ENCODE results near the gene SIK3. TPM values are rescaled to one million over a fixed set of nuclear protein-coding genes. Genes with fewer than 3 reads are reported as not detected.

Gene SIK3
- total RNA-seq, 1 donor from 2014 or later, result 32.9 TPM

DNA sequence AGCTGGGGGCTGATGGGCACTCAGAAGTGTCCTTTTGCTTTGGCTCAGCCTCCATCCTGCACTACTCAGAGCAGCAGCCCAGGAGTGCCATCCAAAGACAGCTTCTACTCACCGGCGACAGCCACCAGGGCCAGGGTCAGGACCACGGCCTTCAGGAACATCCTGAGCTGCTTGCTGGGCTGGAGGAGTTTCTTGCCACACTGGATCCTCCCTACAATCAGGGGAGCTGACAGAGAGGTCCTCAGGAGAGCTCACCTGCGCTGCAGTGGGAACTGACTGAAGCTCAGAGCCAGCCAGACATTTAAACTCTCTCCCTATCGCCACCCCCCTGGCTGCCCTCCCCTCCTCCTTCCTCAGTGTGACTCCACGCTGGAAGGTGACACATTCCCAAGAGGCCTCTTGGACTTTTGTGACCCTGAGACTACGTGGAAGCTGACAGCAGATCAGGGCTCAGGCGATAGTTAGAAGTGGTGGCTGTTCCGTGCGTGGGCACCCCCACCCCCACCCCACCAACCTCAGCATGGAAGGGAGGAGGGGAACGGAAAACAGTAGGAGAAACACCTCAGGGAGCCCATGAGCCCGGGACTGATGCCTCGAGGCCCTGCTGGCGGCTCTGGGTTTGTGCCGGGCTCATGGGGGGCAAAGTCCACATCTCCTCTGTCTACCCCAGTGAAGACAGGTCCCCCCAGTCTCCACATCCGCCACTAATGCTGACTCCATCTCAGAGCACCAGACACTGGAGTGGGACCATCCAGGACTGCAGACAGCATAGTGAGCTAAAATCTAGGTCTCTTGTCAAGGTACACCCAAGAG lies 275.0 kb downstream of the SIK3 start, which contains the start of gene APOA4:
TSS of gene APOA4 (minus strand) at position 274 of the 813 bp plus-strand sequence. CDS start at position 161, 113 bp downstream.
- Histone ChIP-seq H3K4me1 (no peaks in the 10 kb centered on the region), H3K4me3 (no peak within 1 kb of the TSS), H3K36me3 (no peaks in the 10 kb centered on the region), H3K27me3 (ENCODE audit: low read depth) (no peaks in the 10 kb centered on the region), H3K27ac (no peak within 1 kb of the TSS), H3K9me3 (no peaks in the 10 kb centered on the region)
- no peak for ATAC-seq
- DNase-seq, result no peak
- intact Hi-C loops (cut with DNase I), result no loop called here
- TF ChIP-seq, protein P1, sequence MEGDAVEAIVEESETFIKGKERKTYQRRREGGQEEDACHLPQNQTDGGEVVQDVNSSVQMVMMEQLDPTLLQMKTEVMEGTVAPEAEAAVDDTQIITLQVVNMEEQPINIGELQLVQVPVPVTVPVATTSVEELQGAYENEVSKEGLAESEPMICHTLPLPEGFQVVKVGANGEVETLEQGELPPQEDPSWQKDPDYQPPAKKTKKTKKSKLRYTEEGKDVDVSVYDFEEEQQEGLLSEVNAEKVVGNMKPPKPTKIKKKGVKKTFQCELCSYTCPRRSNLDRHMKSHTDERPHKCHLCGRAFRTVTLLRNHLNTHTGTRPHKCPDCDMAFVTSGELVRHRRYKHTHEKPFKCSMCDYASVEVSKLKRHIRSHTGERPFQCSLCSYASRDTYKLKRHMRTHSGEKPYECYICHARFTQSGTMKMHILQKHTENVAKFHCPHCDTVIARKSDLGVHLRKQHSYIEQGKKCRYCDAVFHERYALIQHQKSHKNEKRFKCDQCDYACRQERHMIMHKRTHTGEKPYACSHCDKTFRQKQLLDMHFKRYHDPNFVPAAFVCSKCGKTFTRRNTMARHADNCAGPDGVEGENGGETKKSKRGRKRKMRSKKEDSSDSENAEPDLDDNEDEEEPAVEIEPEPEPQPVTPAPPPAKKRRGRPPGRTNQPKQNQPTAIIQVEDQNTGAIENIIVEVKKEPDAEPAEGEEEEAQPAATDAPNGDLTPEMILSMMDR (IDR thresholded peaks at IDR 0.05), result no peak

DNA sequence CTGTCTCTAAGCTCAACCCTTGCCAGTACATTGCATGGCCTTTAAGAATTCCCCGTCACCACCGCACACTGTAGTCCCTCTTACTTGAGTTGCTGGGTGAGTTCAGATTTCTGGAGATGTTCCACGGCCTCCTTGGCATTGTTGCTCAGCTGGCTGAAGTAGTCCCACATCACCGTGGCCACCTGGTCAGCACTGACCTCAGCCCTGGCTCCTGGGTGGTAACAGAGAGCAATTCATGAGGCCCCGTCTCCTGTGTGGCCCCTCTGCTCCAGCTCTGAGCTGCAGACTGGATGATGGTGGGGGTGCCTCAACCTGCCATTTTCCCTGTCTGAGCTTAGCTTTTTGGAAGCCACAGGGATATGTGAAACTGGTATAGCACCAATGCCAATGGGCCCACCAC lies 275.7 kb downstream of the SIK3 start:
- Histone ChIP-seq H3K4me3 (no peak overlapping the region), H3K4me1 (no peaks in the 10 kb centered on the region), H3K27me3 (ENCODE audit: low read depth) (no peaks in the 10 kb centered on the region), H3K9me3 (no peaks in the 10 kb centered on the region), H3K27ac (no peak overlapping the region), H3K36me3 (no peaks in the 10 kb centered on the region)
- TF ChIP-seq, protein P1 (IDR thresholded peaks at IDR 0.05), result no peak
- intact Hi-C loops (cut with DNase I), result no loop called here
- DNase-seq (no peak), ATAC-seq (no peak)

DNA sequence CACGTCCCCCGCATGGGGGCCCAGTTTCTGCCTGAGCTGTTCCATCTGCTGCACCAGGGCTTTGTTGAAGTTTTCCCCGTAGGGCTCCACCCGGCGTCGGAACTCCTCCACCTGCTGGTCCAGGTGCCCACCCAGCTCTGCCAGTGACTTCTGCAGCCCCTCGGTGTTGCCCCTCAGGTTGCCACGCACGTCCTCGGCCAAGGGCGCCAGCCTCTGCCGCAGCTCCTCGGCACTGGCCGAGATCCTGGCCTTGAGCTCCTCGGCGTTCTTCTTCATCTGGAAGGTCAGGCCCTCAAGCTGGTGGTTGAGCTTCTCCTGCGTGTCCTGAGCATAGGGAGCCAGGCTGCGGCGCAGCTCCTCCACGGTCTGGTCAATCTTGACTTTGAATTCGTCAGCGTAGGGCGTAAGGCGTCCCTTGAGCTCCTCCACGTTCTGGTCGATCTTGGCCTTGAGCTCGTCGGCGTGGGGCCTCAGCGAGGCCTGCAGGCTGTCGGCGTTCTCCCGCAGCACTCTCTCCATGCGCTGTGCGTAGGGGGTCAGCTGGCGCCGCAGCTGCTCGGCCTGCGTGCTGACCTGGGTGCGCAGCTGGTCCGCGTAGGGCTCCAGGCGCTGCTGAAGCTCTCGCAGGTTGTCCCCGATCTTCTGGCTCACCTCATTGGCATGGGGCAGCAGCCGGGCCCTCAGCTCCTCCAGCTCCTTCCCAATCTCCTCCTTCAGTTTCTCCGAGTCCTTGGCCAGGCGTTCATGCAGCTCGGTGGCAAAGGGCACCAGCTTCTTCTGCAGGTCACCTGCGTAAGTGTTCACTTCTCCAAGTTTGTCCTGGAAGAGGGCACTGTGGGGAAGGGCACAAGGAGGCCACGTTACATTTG lies 276.9 kb downstream of the SIK3 start:
- ATAC-seq, result peak in 1 of 2 donors; percentile 30
- Histone ChIP-seq H3K27ac (no peak overlapping the region), H3K27me3 (ENCODE audit: low read depth) (no peaks in the 10 kb centered on the region), H3K36me3 (no peaks in the 10 kb centered on the region), H3K4me1 (no peaks in the 10 kb centered on the region), H3K9me3 (no peaks in the 10 kb centered on the region), H3K4me3 (no peak overlapping the region)
- DNase-seq, result no peak
- intact Hi-C loops (cut with DNase I), result no loop called here
- TF ChIP-seq, protein P1 (IDR thresholded peaks at IDR 0.05), result no peak

DNA sequence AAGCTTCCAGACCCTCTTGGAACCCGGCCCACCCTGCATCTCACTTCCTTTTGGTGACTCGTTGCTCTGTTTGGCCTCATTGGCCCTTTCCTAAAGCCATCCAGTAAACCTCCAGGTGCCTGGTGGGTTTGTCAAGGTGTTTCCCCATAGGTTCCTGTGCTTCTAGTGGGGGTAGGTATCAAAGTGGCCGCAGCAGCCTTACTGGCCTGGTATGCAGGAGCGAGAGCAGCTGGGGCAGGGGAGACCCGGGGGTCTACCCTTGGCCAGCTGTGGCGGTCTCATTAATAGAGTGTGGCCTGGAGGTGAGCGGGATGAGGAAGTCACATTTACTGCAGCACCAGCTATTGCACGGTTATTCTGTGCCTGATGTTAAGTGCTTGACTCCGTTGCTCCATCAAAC lies 279.2 kb downstream of the SIK3 start:
- no peak overlapping the region for H3K4me3 ChIP-seq
- no peaks in the 10 kb centered on the region for H3K9me3 ChIP-seq
- H3K27ac ChIP-seq, result no peak overlapping the region
- no peaks in the 10 kb centered on the region for H3K36me3 ChIP-seq
- ATAC-seq (no peak), DNase-seq (no peak)
- no peaks in the 10 kb centered on the region for H3K4me1 ChIP-seq
- intact Hi-C loops (cut with DNase I), result no loop called here
- TF ChIP-seq, protein P1 (IDR thresholded peaks at IDR 0.05), result no peak
- no peaks in the 10 kb centered on the region for H3K27me3 ChIP-seq (ENCODE audit: low read depth)

DNA sequence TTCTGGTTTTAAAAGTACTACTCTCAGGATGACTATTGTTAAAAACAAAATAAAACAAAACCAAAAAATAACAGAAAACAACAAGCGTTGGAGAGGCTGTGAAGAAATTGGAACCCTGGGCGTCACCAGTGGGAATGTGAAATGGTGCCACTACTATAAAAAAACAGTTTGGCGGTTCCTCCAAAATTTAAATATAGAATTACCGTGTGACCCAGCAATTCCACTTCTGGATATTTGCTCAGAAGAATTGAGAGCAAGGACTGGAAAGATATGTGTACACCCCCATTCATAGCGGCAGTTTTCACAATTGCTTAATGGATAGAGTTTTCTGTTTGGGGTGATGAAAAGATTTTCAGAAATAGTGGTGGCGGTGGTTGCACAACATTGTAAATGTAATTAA lies 283.7 kb downstream of the SIK3 start:
- no peak for DNase-seq
- no peaks in the 10 kb centered on the region for H3K4me1 ChIP-seq
- no peak for ATAC-seq
- no peak overlapping the region for H3K27ac ChIP-seq
- H3K27me3 ChIP-seq (ENCODE audit: low read depth), result no peaks in the 10 kb centered on the region
- TF ChIP-seq, protein P1 (IDR thresholded peaks at IDR 0.05), result no peak
- no peaks in the 10 kb centered on the region for H3K36me3 ChIP-seq
- no peak overlapping the region for H3K4me3 ChIP-seq
- intact Hi-C loops (cut with DNase I), result no loop called here
- no peaks in the 10 kb centered on the region for H3K9me3 ChIP-seq

Measured in lower lobe of right lung (tissue), 2 donors.